ENCODE results near the gene DEFB118. TPM values are rescaled to one million over a fixed set of nuclear protein-coding genes. Genes with fewer than 3 reads are reported as not detected.

The DEFB118 gene
- total RNA-seq, 1 donor from 2014 or later, result not detected

GRCh38 chr20:31394900-31395299 is 26.5 kb downstream of the DEFB118 start:
- no peak overlapping the region for H3K4me3 ChIP-seq (ENCODE audit: low read length in 3 of 3)
- no peaks in the 10 kb centered on the region for H3K36me3 ChIP-seq (ENCODE audit: control insufficient read depth in 3 of 3, insufficient read depth in 3 of 3, low read length in 3 of 3)
- H3K4me1 ChIP-seq (ENCODE audit: control insufficient read depth in 3 of 3, insufficient read depth in 3 of 3, low read length in 3 of 3), result no peaks in the 10 kb centered on the region
- no peaks in the 10 kb centered on the region for H3K27me3 ChIP-seq (ENCODE audit: control insufficient read depth in 3 of 3, insufficient read depth in 3 of 3, low read length in 3 of 3)
- H3K9ac ChIP-seq (ENCODE audit: low read depth in 1 of 3, low read length in 3 of 3), result no peak overlapping the region
- H3K9me3 ChIP-seq (ENCODE audit: control insufficient read depth in 3 of 3, low read length in 3 of 3), result peaks cover 0 to 2% (median 0%) of the 10 kb centered on the region in 3 donors
- H3K27ac ChIP-seq (ENCODE audit: low read depth, low read length), result no peak overlapping the region

GRCh38 chr20:31403886-31404285 is 35.5 kb downstream of the DEFB118 start:
- Histone ChIP-seq H3K4me1 (ENCODE audit: control insufficient read depth in 3 of 3, insufficient read depth in 3 of 3, low read length in 3 of 3) (no peaks in the 10 kb centered on the region), H3K9me3 (ENCODE audit: control insufficient read depth in 3 of 3, low read length in 3 of 3) (peaks cover 0 to 2% (median 0%) of the 10 kb centered on the region in 3 donors), H3K4me3 (ENCODE audit: low read length in 3 of 3) (no peak overlapping the region), H3K9ac (ENCODE audit: low read depth in 1 of 3, low read length in 3 of 3) (no peak overlapping the region), H3K27ac (ENCODE audit: low read depth, low read length) (no peak overlapping the region), H3K36me3 (ENCODE audit: control insufficient read depth in 3 of 3, insufficient read depth in 3 of 3, low read length in 3 of 3) (no peaks in the 10 kb centered on the region), H3K27me3 (ENCODE audit: control insufficient read depth in 3 of 3, insufficient read depth in 3 of 3, low read length in 3 of 3) (no peaks in the 10 kb centered on the region)

GRCh38 chr20:31406115-31406514 is 37.7 kb downstream of the DEFB118 start, which contains the start of gene DEFB121:
DEFB121 (minus strand) TSS chr20:31406215; CDS start chr20:31406152, 63 bp downstream.
- Histone ChIP-seq H3K36me3 (ENCODE audit: control insufficient read depth in 3 of 3, insufficient read depth in 3 of 3, low read length in 3 of 3) (no peaks in the 10 kb centered on the region), H3K4me3 (ENCODE audit: low read length in 3 of 3) (no peak within 1 kb of the TSS), H3K9ac (ENCODE audit: low read depth in 1 of 3, low read length in 3 of 3) (no peak within 1 kb of the TSS), H3K27me3 (ENCODE audit: control insufficient read depth in 3 of 3, insufficient read depth in 3 of 3, low read length in 3 of 3) (no peaks in the 10 kb centered on the region), H3K4me1 (ENCODE audit: control insufficient read depth in 3 of 3, insufficient read depth in 3 of 3, low read length in 3 of 3) (no peaks in the 10 kb centered on the region), H3K9me3 (ENCODE audit: control insufficient read depth in 3 of 3, low read length in 3 of 3) (peaks cover 0 to 2% (median 0%) of the 10 kb centered on the region in 3 donors), H3K27ac (ENCODE audit: low read depth, low read length) (no peak within 1 kb of the TSS)

GRCh38 chr20:31410011-31410410 is 41.6 kb downstream of the DEFB118 start:
- no peaks in the 10 kb centered on the region for H3K4me1 ChIP-seq (ENCODE audit: control insufficient read depth in 3 of 3, insufficient read depth in 3 of 3, low read length in 3 of 3)
- H3K9ac ChIP-seq (ENCODE audit: low read depth in 1 of 3, low read length in 3 of 3), result no peak overlapping the region
- H3K27me3 ChIP-seq (ENCODE audit: control insufficient read depth in 3 of 3, insufficient read depth in 3 of 3, low read length in 3 of 3), result peaks cover 0 to 3% (median 0%) of the 10 kb centered on the region in 3 donors
- H3K36me3 ChIP-seq (ENCODE audit: control insufficient read depth in 3 of 3, insufficient read depth in 3 of 3, low read length in 3 of 3), result no peaks in the 10 kb centered on the region
- H3K9me3 ChIP-seq (ENCODE audit: control insufficient read depth in 3 of 3, low read length in 3 of 3), result no peaks in the 10 kb centered on the region
- H3K27ac ChIP-seq (ENCODE audit: low read depth, low read length), result no peak overlapping the region
- no peak overlapping the region for H3K4me3 ChIP-seq (ENCODE audit: low read length in 3 of 3)

GRCh38 chr20:31414381-31414780 is 46.0 kb downstream of the DEFB118 start:
- Histone ChIP-seq H3K4me3 (ENCODE audit: low read length in 3 of 3) (no peak overlapping the region), H3K36me3 (ENCODE audit: control insufficient read depth in 3 of 3, insufficient read depth in 3 of 3, low read length in 3 of 3) (no peaks in the 10 kb centered on the region), H3K9ac (ENCODE audit: low read depth in 1 of 3, low read length in 3 of 3) (no peak overlapping the region), H3K4me1 (ENCODE audit: control insufficient read depth in 3 of 3, insufficient read depth in 3 of 3, low read length in 3 of 3) (no peaks in the 10 kb centered on the region), H3K27ac (ENCODE audit: low read depth, low read length) (no peak overlapping the region), H3K9me3 (ENCODE audit: control insufficient read depth in 3 of 3, low read length in 3 of 3) (no peaks in the 10 kb centered on the region), H3K27me3 (ENCODE audit: control insufficient read depth in 3 of 3, insufficient read depth in 3 of 3, low read length in 3 of 3) (peaks cover 0 to 3% (median 0%) of the 10 kb centered on the region in 3 donors)

- no peaks in the 10 kb centered on the region for H3K4me1 ChIP-seq (ENCODE audit: control insufficient read depth in 3 of 3, insufficient read depth in 3 of 3, low read length in 3 of 3)
- H3K27ac ChIP-seq (ENCODE audit: low read depth, low read length), result no peak overlapping the region
- peaks cover 0 to 3% (median 0%) of the 10 kb centered on the region in 3 donors for H3K27me3 ChIP-seq (ENCODE audit: control insufficient read depth in 3 of 3, insufficient read depth in 3 of 3, low read length in 3 of 3)
- H3K4me3 ChIP-seq (ENCODE audit: low read length in 3 of 3), result no peak overlapping the region
- H3K9me3 ChIP-seq (ENCODE audit: control insufficient read depth in 3 of 3, low read length in 3 of 3), result no peaks in the 10 kb centered on the region
- no peaks in the 10 kb centered on the region for H3K36me3 ChIP-seq (ENCODE audit: control insufficient read depth in 3 of 3, insufficient read depth in 3 of 3, low read length in 3 of 3)
- H3K9ac ChIP-seq (ENCODE audit: low read depth in 1 of 3, low read length in 3 of 3), result no peak overlapping the region
These were observed 47.3 kb downstream of the DEFB118 start for GRCh38 chr20:31415653-31416052.

- Histone ChIP-seq H3K9me3 (ENCODE audit: control insufficient read depth in 3 of 3, low read length in 3 of 3) (no peaks in the 10 kb centered on the region), H3K36me3 (ENCODE audit: control insufficient read depth in 3 of 3, insufficient read depth in 3 of 3, low read length in 3 of 3) (no peaks in the 10 kb centered on the region), H3K4me3 (ENCODE audit: low read length in 3 of 3) (no peak overlapping the region), H3K9ac (ENCODE audit: low read depth in 1 of 3, low read length in 3 of 3) (no peak overlapping the region), H3K27me3 (ENCODE audit: control insufficient read depth in 3 of 3, insufficient read depth in 3 of 3, low read length in 3 of 3) (peaks cover 0 to 3% (median 0%) of the 10 kb centered on the region in 3 donors), H3K27ac (ENCODE audit: low read depth, low read length) (no peak overlapping the region), H3K4me1 (ENCODE audit: control insufficient read depth in 3 of 3, insufficient read depth in 3 of 3, low read length in 3 of 3) (no peaks in the 10 kb centered on the region)
These were observed 49.9 kb downstream of the DEFB118 start for GRCh38 chr20:31418307-31418706.

Small RNA genes within 50 kb of the gene (small RNA-seq; reads per million reads assigned to genes)
- gene DEFB117 (not detected), gene RF00561 (not detected), gene RNA5SP480 (not detected)

Other genes with a start within 250 kb of the DEFB118 start
- not detected for gene DEFB115, start 110.9 kb upstream of the DEFB118 start, total RNA-seq
- gene DEFB116, start 60.0 kb upstream of the DEFB118 start, total RNA-seq, result not detected
- not detected for gene DEFB119, start 22.0 kb downstream of the DEFB118 start, total RNA-seq
- gene DEFB121, start 37.6 kb downstream of the DEFB118 start, total RNA-seq, result not detected
- gene DEFB123, start 72.0 kb downstream of the DEFB118 start, total RNA-seq, result not detected
- gene DEFB124, start 106.5 kb downstream of the DEFB118 start, total RNA-seq, result not detected
- gene REM1, start 106.7 kb downstream of the DEFB118 start, total RNA-seq, result 4.7 TPM
- gene HM13, start 145.8 kb downstream of the DEFB118 start, total RNA-seq, result 30.8 TPM
- 136 TPM for gene ID1, start 236.7 kb downstream of the DEFB118 start, total RNA-seq

Data from skeletal muscle tissue (tissue), 5 donors.